Cardiac muscle cell (in vitro differentiated cells and primary cell): ENCODE results near the gene ABCA6. TPM values are rescaled to one million over a fixed set of nuclear protein-coding genes. Genes with fewer than 3 reads are reported as not detected.

Experiments
- DNase-seq, 2 donors: peaks; one replicate each; pipeline versions ENCODE4 v3.0.0 to v3.0.0-alpha.2; 2010 to 2017; ENCODE audit warnings: low read depth in 1 of 2, low spot score in 1 of 2
- H3K27ac ChIP-seq: fragments of 200-600 bp; sonication (generic); 2 replicates; pipeline ENCODE4 v1.5.1; 2016
- H3K27me3 ChIP-seq: fragments of 200-600 bp; sonication (generic); 2 replicates; pipeline ENCODE4 v1.6.0; 2016; ENCODE audit warnings: control low read depth
- H3K36me3 ChIP-seq: fragments of 200-600 bp; sonication (generic); 2 replicates; pipeline ENCODE4 v1.5.1; 2016; ENCODE audit warnings: control low read depth
- H3K4me1 ChIP-seq: fragments of 200-600 bp; sonication (generic); 2 replicates; pipeline ENCODE4 v1.8.1; 2017; ENCODE audit warnings: low read depth, mild to moderate bottlenecking, mixed run types
- H3K4me3 ChIP-seq: fragments of 200-600 bp; sonication (generic); 2 replicates; pipeline ENCODE4 v1.5.1; 2016; ENCODE audit warnings: mild to moderate bottlenecking
- H3K9me3 ChIP-seq: fragments of 200-600 bp; sonication (generic); 2 replicates; pipeline ENCODE4 v1.5.1; 2017; ENCODE audit warnings: low read depth, mild to moderate bottlenecking, control low read depth
- polyA plus RNA-seq: library from polyadenylated mRNA; unstranded; fragments of >200 nt; fragmentation: Nextera tagmentation; extraction: Ambion mirVana; gene quantifications from 2 replicates; pipeline ENCODE4 v1.2.1, GENCODE V29; 2016
- total RNA-seq: library from RNA; depleted of rRNA; stranded (reverse); fragments of >200 nt; gene quantifications from 2 replicates; pipeline ENCODE4 v1.2.3, GENCODE V29; 2016
- TF ChIP-seq, protein P1 (sequence below): IDR thresholded peaks from 2 replicates; pipeline ENCODE4 v1.5.1; 2012; ENCODE audit warnings: low read depth, mild to moderate bottlenecking, low read length

Gene ABCA6
- total and polyA plus RNA-seq, 2 experiments from 2014 or later = not detected

- H3K36me3 ChIP-seq = no peaks in the 10 kb centered on the region
- no peak for DNase-seq
Observed at GRCh38 chr17:69069226-69069750, 72.4 kb downstream of the ABCA6 start.

GRCh38 chr17:69067274-69068047 lies 74.2 kb downstream of the ABCA6 start:
- DNase-seq = no peak

More at GRCh38 chr17:69069226-69069750, 72.4 kb downstream of the ABCA6 start:
- H3K4me3 ChIP-seq = no peak overlapping the region
- H3K27ac ChIP-seq = no peak overlapping the region
- no peaks in the 10 kb centered on the region for H3K27me3 ChIP-seq
- no peaks in the 10 kb centered on the region for H3K4me1 ChIP-seq
- no peaks in the 10 kb centered on the region for H3K9me3 ChIP-seq
- TF ChIP-seq, protein P1, sequence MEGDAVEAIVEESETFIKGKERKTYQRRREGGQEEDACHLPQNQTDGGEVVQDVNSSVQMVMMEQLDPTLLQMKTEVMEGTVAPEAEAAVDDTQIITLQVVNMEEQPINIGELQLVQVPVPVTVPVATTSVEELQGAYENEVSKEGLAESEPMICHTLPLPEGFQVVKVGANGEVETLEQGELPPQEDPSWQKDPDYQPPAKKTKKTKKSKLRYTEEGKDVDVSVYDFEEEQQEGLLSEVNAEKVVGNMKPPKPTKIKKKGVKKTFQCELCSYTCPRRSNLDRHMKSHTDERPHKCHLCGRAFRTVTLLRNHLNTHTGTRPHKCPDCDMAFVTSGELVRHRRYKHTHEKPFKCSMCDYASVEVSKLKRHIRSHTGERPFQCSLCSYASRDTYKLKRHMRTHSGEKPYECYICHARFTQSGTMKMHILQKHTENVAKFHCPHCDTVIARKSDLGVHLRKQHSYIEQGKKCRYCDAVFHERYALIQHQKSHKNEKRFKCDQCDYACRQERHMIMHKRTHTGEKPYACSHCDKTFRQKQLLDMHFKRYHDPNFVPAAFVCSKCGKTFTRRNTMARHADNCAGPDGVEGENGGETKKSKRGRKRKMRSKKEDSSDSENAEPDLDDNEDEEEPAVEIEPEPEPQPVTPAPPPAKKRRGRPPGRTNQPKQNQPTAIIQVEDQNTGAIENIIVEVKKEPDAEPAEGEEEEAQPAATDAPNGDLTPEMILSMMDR = no peak

DNA sequence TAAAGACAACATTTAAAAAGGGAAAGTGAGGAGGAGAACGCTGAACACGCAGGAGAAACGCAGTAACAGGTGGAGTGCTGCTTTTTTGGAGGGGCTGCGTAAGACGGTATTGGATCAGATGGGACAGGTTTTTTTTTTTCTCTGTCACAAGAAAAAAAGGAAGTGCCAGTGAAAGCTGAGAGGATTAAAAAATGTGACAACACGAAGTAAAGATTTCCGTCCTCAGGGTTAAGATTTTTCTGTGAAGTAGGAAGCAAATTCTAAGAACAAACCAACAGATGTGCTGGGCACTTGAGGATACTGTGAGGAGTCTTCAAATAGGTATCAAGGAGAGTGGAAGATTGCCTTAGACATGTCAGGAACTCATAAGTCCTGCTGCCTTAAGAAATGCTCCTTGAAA lies 75.2 kb downstream of the ABCA6 start:
- no peak overlapping the region for H3K27ac ChIP-seq
- no peaks in the 10 kb centered on the region for H3K36me3 ChIP-seq
- H3K27me3 ChIP-seq = no peaks in the 10 kb centered on the region
- no peaks in the 10 kb centered on the region for H3K9me3 ChIP-seq
- DNase-seq = no peak
- no peak overlapping the region for H3K4me3 ChIP-seq
- no peaks in the 10 kb centered on the region for H3K4me1 ChIP-seq
- TF ChIP-seq, protein P1 = no peak

More at GRCh38 chr17:69067274-69068047, 74.2 kb downstream of the ABCA6 start:
- Histone ChIP-seq H3K27me3 (no peaks in the 10 kb centered on the region), H3K36me3 (no peaks in the 10 kb centered on the region), H3K9me3 (no peaks in the 10 kb centered on the region), H3K27ac (no peak overlapping the region), H3K4me3 (no peak overlapping the region), H3K4me1 (no peaks in the 10 kb centered on the region)
- TF ChIP-seq, protein P1 = no peak

GRCh38 chr17:69065113-69065512 lies 76.6 kb downstream of the ABCA6 start:
- H3K36me3 ChIP-seq = no peaks in the 10 kb centered on the region
- no peaks in the 10 kb centered on the region for H3K9me3 ChIP-seq
- TF ChIP-seq, protein P1 = no peak
- no peak for DNase-seq
- H3K4me1 ChIP-seq = no peaks in the 10 kb centered on the region
- no peaks in the 10 kb centered on the region for H3K27me3 ChIP-seq
- H3K4me3 ChIP-seq = no peak overlapping the region
- no peak overlapping the region for H3K27ac ChIP-seq

DNA sequence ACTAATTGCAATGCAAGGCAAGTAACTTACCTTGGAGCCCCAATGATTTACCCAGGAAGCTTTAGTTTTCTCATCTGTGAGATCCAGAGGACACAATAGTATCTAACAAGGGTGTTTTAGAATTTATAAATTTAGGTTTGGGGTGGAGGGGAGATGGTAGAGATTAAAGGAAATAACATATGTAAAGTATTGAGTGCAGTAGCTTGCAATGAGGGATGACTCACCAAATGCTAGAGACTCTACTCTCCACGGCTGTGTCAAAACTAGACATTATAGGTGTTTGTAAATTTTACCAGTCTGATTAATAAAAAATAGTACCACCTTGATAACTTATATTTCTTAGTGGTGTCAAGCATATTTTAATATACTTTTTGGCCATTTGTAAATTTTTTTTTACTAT lies 77.2 kb downstream of the ABCA6 start:
- Histone ChIP-seq H3K36me3 (no peaks in the 10 kb centered on the region), H3K4me1 (no peaks in the 10 kb centered on the region), H3K9me3 (no peaks in the 10 kb centered on the region), H3K27me3 (no peaks in the 10 kb centered on the region), H3K4me3 (no peak overlapping the region), H3K27ac (no peak overlapping the region)
- DNase-seq = no peak
- TF ChIP-seq, protein P1 = no peak
